ENCODE measurements around the gene CACNA2D4.

DNA sequence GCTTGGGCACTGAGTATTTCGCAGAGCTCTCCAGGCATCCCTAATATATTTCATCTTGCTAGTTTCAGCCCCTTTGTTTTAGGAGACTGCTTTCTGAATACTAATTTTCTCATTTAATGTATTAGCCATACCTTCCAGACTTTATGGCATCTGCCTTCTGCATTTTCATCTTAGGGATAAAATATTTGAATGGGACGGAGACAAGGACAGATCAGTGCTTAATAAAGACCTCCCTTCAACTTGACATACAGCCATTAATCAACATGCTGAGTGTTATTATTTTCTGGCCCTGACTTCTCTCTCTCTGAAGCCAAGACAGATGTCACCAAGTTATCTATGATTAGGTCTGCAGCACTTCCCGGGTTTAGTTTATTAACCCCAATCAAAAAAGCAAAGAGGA lies 42.4 kb downstream of the CACNA2D4 start:
- TF ChIP-seq CTCF (conservative IDR thresholded peaks at IDR 0.05; ENCODE audit: low read depth, low read length), result no peak
- no peak for TF ChIP-seq EZH2 (IDR thresholded peaks at IDR 0.05; ENCODE audit: low read length, unreplicated experiment)
